Measurements from ENCODE around the gene TMED7.

DNA sequence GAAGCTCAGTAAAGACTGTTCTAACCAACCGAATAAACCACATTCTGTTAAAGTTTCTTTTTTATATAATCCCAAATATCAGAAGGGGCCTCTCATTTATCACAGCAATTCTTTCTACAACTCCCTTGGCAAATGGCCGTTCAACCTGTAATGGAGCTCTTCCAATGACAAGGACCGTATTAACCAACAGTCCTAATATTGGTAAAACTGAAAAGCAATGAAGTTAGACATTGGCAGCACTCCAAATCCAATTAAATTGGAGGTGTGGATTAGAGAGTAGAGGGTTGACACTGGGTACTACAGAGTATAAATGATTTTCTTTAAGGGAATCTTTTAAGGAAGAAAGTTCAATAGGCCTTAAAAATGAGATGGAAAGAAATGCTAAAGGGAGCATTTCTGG is 842 bp downstream of the TMED7 start:
- TF ChIP-seq CTCF (IDR thresholded peaks at IDR 0.05), result no peak
- TF ChIP-seq ZBTB21 (CRISPR knock-in tag; IDR thresholded peaks at IDR 0.05; ENCODE audit: borderline replicate concordance), result no peak
- no peak for TF ChIP-seq MXD4 (CRISPR knock-in tag; IDR thresholded peaks at IDR 0.05; ENCODE audit: borderline replicate concordance)
- TF ChIP-seq ZNF425 (CRISPR knock-in tag; conservative IDR thresholded peaks at IDR 0.05), result no peak
